ENCODE data around the gene SF1. TPM values are rescaled to one million over a fixed set of nuclear protein-coding genes. Genes with fewer than 3 reads are reported as not detected.

The SF1 gene
- total RNA-seq, 1 donor from 2014 or later, result 687 TPM

DNA sequence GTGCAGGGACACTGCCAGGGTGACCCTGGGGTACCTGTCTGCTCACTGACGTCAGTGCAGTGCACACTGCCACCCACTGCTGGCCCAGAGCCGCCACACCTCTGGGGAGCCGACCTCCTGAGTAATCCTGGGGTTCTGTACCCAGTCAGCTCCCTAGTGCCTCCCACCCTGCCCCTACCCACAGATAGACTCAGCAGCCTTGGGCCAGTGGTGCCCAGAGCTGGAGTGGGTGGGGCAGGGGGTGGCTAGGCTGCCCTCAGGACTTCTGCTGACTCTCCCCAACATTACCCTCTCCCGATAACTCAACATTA lies 61.1 kb downstream of the SF1 start:
- ATAC-seq (ENCODE audit: low read depth) (no peak), DNase-seq (no peak)
- no peak for TF ChIP-seq CTCF (IDR thresholded peaks at IDR 0.05)
- Mint-ChIP-seq H3K4me3 (no peak overlapping the region), H3K4me1 (peaks cover 16% of the 10 kb centered on the region), H3K27me3 (peaks cover 70% of the 10 kb centered on the region), H3K27ac (no peak overlapping the region), H3K9me3 (no peaks in the 10 kb centered on the region), H3K36me3 (ENCODE audit: low read depth) (no peaks in the 10 kb centered on the region)
- ChIA-PET CTCF (interaction anchor here (0.7 kb wide), 1 partner anchor 29 kb away, joined by 4 read pairs; no protein-coding TSS in a partner anchor), POLR2A (interaction anchor here (0.6 kb wide), 1 partner anchor 254 kb away, joined by 4 read pairs; no protein-coding TSS in a partner anchor)
- intact Hi-C loops (cut with micrococcal nuclease), result no loop called here

DNA sequence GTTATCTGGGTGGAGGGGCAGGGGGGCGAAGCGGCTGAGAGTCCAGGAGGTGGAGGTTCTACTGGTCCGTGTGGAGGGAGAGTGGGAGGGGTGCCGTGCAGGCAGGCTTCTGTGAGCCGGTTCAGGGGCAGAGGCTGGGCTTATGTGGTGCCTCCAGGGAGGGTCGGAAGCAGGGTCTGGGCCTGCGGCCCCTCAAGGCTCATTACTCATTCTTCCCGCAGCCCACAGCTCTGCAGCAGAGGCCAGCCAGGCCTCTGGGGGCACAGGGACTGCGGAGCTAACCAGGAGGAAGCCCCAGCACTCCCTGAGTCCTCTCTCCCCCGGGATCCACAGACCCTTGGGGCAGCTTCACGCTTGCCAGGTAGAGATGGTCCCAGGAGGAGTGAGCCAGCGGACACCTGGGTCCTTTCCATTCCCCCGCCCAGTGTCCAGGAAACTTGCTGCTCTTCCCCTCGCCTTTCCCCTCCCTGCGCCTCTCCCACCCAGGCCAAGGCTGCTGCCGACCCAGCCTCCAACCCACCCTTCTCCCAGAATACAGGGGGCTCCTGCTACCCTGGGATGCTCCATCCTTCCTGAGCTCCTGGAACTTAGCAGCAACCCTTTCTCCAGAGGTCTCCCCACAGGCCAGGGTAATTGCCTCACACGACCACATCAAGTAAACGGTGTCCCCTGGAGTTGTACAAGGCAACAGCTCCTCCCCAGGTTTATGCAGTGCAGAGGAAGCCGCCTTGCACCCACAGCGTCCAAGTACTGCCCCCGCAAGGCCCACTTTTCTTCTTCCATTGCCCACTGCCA lies 61.7 kb downstream of the SF1 start:
- Mint-ChIP-seq H3K27ac (no peak overlapping the region), H3K9me3 (no peaks in the 10 kb centered on the region), H3K4me3 (no peak overlapping the region), H3K27me3 (peaks cover 70% of the 10 kb centered on the region), H3K36me3 (ENCODE audit: low read depth) (no peaks in the 10 kb centered on the region), H3K4me1 (peaks cover 22% of the 10 kb centered on the region)
- intact Hi-C loops (cut with micrococcal nuclease), result no loop called here
- ChIA-PET CTCF (interaction anchor here (0.7 to 1.4 kb wide), 2 partner anchors 26 to 28 kb away, joined by 4 to 5 read pairs; no protein-coding TSS in a partner anchor), POLR2A (interaction anchor here (1.1 kb wide), 1 partner anchor 26 kb away, joined by 3 read pairs; no protein-coding TSS in a partner anchor)
- no peak for TF ChIP-seq CTCF (IDR thresholded peaks at IDR 0.05)
- ATAC-seq (ENCODE audit: low read depth), result no peak
- no peak for DNase-seq

GRCh38 chr11:64715756-64716472 lies 62.4 kb downstream of the SF1 start:
- DNase-seq, result no peak
- Mint-ChIP-seq H3K4me3 (no peak overlapping the region), H3K9me3 (no peaks in the 10 kb centered on the region), H3K4me1 (peaks cover 25% of the 10 kb centered on the region), H3K36me3 (ENCODE audit: low read depth) (no peaks in the 10 kb centered on the region), H3K27me3 (peaks cover 73% of the 10 kb centered on the region), H3K27ac (no peak overlapping the region)
- no peak for TF ChIP-seq CTCF (IDR thresholded peaks at IDR 0.05)
- ChIA-PET CTCF (interaction anchor here (1.4 kb wide), 1 partner anchor 27 kb away, joined by 5 read pairs; no protein-coding TSS in a partner anchor), POLR2A (interaction anchor here (0.6 to 1.1 kb wide), 3 partner anchors 27 to 1172 kb away, joined by 3 to 4 read pairs (median 3); partner anchors contain the start of gene FIBP)
- no peak for ATAC-seq (ENCODE audit: low read depth)
- intact Hi-C loops (cut with micrococcal nuclease), result no loop called here

DNA sequence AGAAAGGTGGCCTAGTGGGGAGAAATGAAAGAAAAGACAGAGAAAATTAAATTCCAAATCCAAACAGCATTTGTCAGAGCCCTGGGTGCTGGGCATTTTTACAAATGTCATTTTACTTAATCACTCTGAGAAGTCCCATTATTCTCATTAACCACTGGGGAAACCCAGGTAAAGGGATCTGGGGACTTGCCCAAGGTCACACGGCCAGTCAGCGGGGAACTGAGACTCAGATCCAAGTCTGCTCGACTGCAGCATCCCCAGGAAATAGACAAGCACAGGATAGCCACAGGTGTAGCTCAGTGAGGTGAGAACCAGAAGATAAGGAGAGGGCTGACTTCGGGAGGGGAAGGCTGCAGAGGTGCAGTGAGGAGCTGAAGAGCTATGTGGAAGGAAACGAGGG lies 63.2 kb downstream of the SF1 start:
- no peak overlapping the region for H3K4me3 Mint-ChIP-seq
- no peaks in the 10 kb centered on the region for H3K36me3 Mint-ChIP-seq (ENCODE audit: low read depth)
- intact Hi-C loops (cut with micrococcal nuclease), result no loop called here
- no peak for DNase-seq
- CTCF ChIA-PET, result interaction anchor here (1.4 kb wide), 1 partner anchor 28 kb away, joined by 5 read pairs; no protein-coding TSS in a partner anchor
- H3K4me1 Mint-ChIP-seq, result peaks cover 25% of the 10 kb centered on the region
- no peaks in the 10 kb centered on the region for H3K9me3 Mint-ChIP-seq
- H3K27me3 Mint-ChIP-seq, result peaks cover 73% of the 10 kb centered on the region
- no peak for ATAC-seq (ENCODE audit: low read depth)
- POLR2A ChIA-PET, result interaction anchor here (0.6 to 1.1 kb wide), 2 partner anchors 28 to 1173 kb away, joined by 3 to 4 read pairs; partner anchors contain the start of gene FIBP
- H3K27ac Mint-ChIP-seq, result no peak overlapping the region
- TF ChIP-seq CTCF (IDR thresholded peaks at IDR 0.05), result no peak

GRCh38 chr11:64714666-64715065 lies 63.7 kb downstream of the SF1 start:
- no peak overlapping the region for H3K4me3 Mint-ChIP-seq
- H3K36me3 Mint-ChIP-seq (ENCODE audit: low read depth), result no peaks in the 10 kb centered on the region
- TF ChIP-seq CTCF (IDR thresholded peaks at IDR 0.05), result no peak
- H3K9me3 Mint-ChIP-seq, result no peaks in the 10 kb centered on the region
- H3K27me3 Mint-ChIP-seq, result peaks cover 75% of the 10 kb centered on the region
- DNase-seq (no peak), ATAC-seq (ENCODE audit: low read depth) (no peak)
- ChIA-PET POLR2A (no interaction called here), CTCF (no interaction called here)
- intact Hi-C loops (cut with micrococcal nuclease), result no loop called here
- H3K27ac Mint-ChIP-seq, result no peak overlapping the region
- peaks cover 25% of the 10 kb centered on the region for H3K4me1 Mint-ChIP-seq

All from activated B cell treated with CpG ODN at 0.5 μM for 24 hours (primary cell).